ENCODE data around the gene ZC3H18.
A peak's percentile ranks its signal among the peaks of the same experiment; 100 is the strongest.

GRCh38 chr16:88672776-88673175, 102.6 kb downstream of the ZC3H18 start:
- TF ChIP-seq CTCF (IDR thresholded peaks at IDR 0.05) = peak; percentile 47
- TF ChIP-seq ZFX (IDR thresholded peaks at IDR 0.05; ENCODE audit: borderline replicate concordance) = no peak
